Right cardiac atrium (tissue), 5 donors: ENCODE data around the gene LPIN3. TPM values are rescaled to one million over a fixed set of nuclear protein-coding genes. Genes with fewer than 3 reads are reported as not detected.

Experiments used
- ATAC-seq, 2 donors: fragments of 200-7000 bp; cut with Tn5 transposase; one replicate each; pipeline versions ENCODE4 v1.8.0 to v1.9.1; 2020; ENCODE audit warnings: moderate library complexity in 2 of 2, mild to moderate bottlenecking in 1 of 2
- DNase-seq, 3 donors: peaks; one replicate each; pipeline ENCODE4 v3.0.0-alpha.2; 2020
- H3K27ac ChIP-seq: one replicate; pipeline ENCODE4 v1.5.1; 2013; ENCODE audit warnings: mild to moderate bottlenecking, low read length, control low read depth, moderate library complexity
- H3K27me3 ChIP-seq: one replicate; pipeline ENCODE4 v1.6.1; 2013; ENCODE audit not compliant: control insufficient read depth, insufficient read depth
- H3K4me1 ChIP-seq: one replicate; pipeline ENCODE4 v1.6.1; 2013; ENCODE audit warnings: low read length; ENCODE audit not compliant: control insufficient read depth, insufficient read depth
- H3K4me3 ChIP-seq: one replicate; pipeline ENCODE4 v1.5.1; 2013; ENCODE audit warnings: low read length, control low read depth
- H3K9me3 ChIP-seq: one replicate; pipeline ENCODE4 v1.6.1; 2013; ENCODE audit warnings: low read length; ENCODE audit not compliant: control insufficient read depth
- WGBS: extraction: QIAGEN DNeasy Blood & Tissue Kit; methylation state at CpG from one replicate; pipeline ENCODE4 v1.1.7; 2013; 5-methylcytosine and 5-hydroxymethylcytosine counted together
- intact Hi-C, 4 donors: fragments of 100-400 bp; cut with DNase I; formaldehyde crosslinking; loops; one replicate each; pipeline versions ENCODE4 v1.11.0 to v1.14.0; 2022 to 2023
- polyA plus RNA-seq: library from polyadenylated mRNA; stranded (reverse); fragments of 200-250 nt; gene quantifications from one replicate; pipeline ENCODE4 v1.2.3, GENCODE V29; 2013
- total RNA-seq, 4 donors: library from RNA; stranded (reverse); fragmentation: NEBNext Ultra II Directional; extraction: Animal tissue kit (Norgen Biotek cat#: 25700); gene quantifications; one replicate each; pipeline ENCODE4 v1.2.1, GENCODE V29; 2021
- donor health status: healthy with polysubstance abuse.
- donor health status: DM: no; HTN: yes; CAD: no.
- donor health status: DM: no; HTN: no; CAD: no.
- donor health status: DM: no; HTN: yes; CAD: no; lungs with severe emphysema.
- donor health status: DM: yes; HTN: yes; CAD: no.

The LPIN3 gene
- total and polyA plus RNA-seq, 5 donors: 9.3 to 18.2 (median 13.5) TPM

DNA sequence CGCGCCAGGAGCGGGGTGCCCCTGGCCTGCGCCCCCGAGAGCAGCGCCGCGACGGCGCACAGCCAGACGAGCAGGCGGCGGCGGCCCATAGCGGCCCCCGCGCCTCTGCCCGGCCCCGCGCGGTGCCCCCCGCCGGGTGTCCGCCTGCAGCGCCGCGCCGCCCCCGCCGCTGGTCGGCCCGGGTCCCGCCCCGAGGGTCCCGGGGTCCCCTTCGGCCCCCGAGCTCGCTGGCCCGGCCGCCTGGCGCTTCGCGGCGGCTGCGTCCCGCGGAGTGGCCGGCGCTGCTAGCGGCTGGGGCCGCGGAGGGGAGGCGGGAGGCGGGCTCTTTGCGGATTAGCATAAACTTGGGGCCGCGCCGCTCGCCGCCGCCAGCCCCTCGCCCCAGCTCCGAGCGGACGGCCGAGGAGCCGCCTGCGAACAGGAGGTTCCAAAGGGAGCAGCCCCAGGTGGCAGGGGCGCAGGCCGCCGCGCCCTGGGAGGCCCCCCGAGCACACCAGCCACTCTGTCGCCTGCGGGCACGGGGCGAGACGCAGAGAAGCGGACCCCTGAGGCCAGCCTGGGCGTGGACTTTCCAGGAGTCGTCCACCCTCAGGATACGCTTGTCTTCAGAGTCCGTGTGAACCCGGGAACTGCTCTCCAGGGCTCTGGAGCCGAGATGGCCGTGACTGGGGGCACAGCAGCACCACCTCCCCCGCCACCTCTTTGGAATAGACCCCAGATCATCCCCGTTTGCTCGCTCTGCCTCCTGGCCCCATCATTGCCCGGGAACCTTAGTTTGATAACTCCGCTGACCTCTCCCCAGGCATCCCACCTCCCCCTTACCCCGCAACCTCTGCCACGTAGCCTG is 26.1 kb downstream of the LPIN3 start, which contains the start of gene EMILIN3:
Gene EMILIN3, minus strand, starts transcription at position 273 of the 847 bp plus-strand sequence. Its CDS starts 184 bp downstream, at position 89.
- Histone ChIP-seq H3K27me3 (no peaks in the 10 kb centered on the region), H3K4me3 (peak within 1 kb of the TSS; percentile 62), H3K4me1 (no peaks in the 10 kb centered on the region), H3K27ac (no peak within 1 kb of the TSS), H3K9me3 (no peaks in the 10 kb centered on the region)
- intact Hi-C loops: no loop called here
- DNase-seq (peak in 2 of 3 donors; percentile 73 to 76), ATAC-seq (peak; percentile 12 to 42)
- 7% methylated on average over 93 of the region's 93 CpGs for WGBS

DNA sequence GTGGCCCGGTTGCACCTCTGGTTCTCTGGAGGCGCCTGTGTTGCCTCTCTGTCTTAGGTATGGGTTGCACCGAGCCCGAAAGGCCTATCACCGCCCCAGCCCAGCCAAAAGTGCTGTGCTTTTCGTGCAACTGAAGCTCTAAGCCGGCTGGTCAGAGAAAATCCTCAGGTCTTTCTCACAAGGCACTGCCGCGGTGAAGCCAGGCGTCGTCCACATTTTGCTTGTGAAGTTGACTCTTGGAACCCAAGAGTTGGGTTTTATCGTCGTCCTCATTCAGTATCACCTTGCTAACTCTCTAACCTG is 26.7 kb downstream of the LPIN3 start:
- Histone ChIP-seq H3K9me3 (no peaks in the 10 kb centered on the region), H3K27me3 (no peaks in the 10 kb centered on the region), H3K4me1 (no peaks in the 10 kb centered on the region), H3K4me3 (no peak overlapping the region), H3K27ac (no peak overlapping the region)
- DNase-seq (no peak), ATAC-seq (no peak)
- 77% methylated on average over 13 of the region's 13 CpGs for WGBS
- intact Hi-C loops: no loop called here

DNA sequence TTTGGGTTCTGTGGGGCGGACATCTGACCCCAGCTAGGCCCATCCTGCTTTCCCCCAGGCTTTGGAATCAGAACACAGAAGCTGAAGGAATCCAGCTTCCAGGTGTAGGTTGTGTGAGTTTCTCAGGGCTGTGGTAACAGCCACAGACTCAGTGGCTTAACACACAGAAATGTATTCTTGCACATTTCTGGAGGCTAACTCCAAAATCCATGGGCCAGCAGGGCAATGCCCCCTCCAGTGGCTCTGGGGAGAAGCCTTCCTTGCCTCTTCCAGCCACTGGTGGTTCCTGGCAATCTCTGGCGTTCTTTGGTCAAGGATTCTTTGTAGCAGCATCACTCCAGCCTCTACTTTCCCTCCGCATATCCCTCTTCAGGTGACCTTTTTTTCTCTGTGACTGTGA is 27.3 kb downstream of the LPIN3 start:
- ATAC-seq (no peak), DNase-seq (no peak)
- Histone ChIP-seq H3K4me1 (no peaks in the 10 kb centered on the region), H3K4me3 (no peak overlapping the region), H3K27me3 (no peaks in the 10 kb centered on the region), H3K9me3 (no peaks in the 10 kb centered on the region), H3K27ac (no peak overlapping the region)
- WGBS: 94% methylated on average over 3 of the region's 3 CpGs
- intact Hi-C loops: no loop called here

DNA sequence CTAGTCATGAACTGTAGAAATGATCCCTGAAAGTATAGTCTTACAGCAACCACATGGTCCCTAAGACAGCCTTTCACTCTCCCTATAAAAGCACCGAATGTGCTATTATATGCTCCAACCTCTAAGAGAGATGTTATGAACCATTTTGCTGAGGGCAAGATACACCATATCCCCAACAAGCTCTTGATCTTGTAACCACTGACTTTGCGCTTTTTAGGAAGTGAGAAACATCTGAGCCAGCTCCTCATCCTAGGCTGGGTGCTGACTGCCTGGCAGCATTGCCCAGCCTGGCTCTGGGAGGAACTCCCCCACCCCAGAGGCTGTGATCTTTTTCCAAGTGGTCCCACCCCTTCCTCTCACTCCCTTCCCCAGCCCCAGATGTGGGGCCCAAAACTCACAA is 29.1 kb downstream of the LPIN3 start:
- Histone ChIP-seq H3K4me1 (no peaks in the 10 kb centered on the region), H3K4me3 (no peak overlapping the region), H3K27ac (no peak overlapping the region), H3K9me3 (no peaks in the 10 kb centered on the region), H3K27me3 (no peaks in the 10 kb centered on the region)
- ATAC-seq (no peak), DNase-seq (no peak)
- WGBS: 81% methylated on average over 2 of the region's 2 CpGs
- intact Hi-C loops: no loop called here

DNA sequence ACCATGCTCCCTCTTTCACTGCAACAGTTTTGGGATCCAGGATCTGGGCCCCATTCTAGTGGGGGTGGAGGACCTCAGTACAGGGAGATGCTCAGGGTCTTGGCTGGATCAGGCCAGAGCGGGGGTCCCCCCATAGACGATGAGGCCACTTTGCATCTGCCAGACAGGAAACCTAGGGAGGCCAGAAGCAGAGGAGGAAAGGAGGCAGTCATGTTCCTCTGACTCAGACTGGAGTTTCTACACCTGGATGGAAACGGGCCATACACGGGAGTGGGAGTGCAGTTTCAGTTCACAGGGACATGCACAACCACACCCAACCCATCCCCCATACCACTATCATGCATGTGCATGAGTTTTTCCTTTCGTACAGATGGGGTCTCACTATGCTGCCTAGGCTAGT is 29.6 kb downstream of the LPIN3 start:
- no peaks in the 10 kb centered on the region for H3K9me3 ChIP-seq
- no peaks in the 10 kb centered on the region for H3K27me3 ChIP-seq
- H3K4me1 ChIP-seq: no peaks in the 10 kb centered on the region
- ATAC-seq (no peak), DNase-seq (no peak)
- WGBS: 81% methylated on average over 5 of the region's 5 CpGs
- H3K4me3 ChIP-seq: no peak overlapping the region
- H3K27ac ChIP-seq: no peak overlapping the region
- intact Hi-C loops: no loop called here

DNA sequence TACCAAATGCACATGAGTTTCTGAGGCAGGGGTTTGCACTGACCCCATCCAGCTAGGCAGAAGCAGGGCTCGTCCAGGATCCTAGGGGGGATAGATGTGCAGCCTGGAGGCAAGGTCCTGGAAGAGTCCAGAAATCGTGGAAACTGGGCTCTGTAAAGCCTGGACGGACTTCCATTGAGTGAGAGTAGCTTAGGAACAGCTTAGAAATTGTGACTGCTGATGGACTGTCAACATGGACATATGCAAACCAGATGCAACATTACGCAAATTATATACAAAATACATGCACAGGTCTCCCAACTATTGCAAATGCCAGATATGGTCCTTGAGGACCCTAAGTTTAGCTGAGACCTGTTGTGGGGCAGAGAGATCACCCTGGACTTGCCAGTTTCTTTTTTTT is 30.8 kb downstream of the LPIN3 start:
- Histone ChIP-seq H3K4me3 (no peak overlapping the region), H3K9me3 (no peaks in the 10 kb centered on the region), H3K4me1 (no peaks in the 10 kb centered on the region), H3K27ac (no peak overlapping the region), H3K27me3 (no peaks in the 10 kb centered on the region)
- intact Hi-C loops: no loop called here
- no peak for DNase-seq
- no peak for ATAC-seq
- WGBS: 89% methylated on average over 4 of the region's 4 CpGs

DNA sequence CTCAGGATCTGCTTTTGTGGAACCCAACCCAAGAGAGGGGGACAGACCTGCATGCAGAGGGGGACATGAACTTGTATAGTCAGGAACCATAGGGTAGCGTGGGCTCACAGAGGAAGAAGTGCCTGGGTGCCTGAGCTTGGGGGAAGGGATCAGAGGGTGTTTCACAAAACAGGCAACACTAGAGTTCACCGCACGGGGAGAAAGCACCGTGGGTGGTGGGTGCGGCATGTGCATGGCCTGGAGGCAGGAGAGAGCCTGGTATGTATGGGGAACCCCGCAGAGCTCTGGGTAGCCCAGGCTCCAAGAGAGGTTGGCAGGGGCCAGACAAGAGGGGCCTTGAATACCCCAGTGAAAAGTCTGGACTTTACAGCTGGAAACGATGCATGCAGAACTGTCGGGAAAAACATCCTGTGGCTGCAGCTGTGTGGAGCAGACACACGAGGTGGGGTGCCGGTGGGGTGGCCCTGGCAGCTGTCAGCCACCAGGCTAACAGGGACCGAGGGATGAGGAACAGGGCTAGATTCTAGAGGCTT is 32.7 kb downstream of the LPIN3 start:
- Histone ChIP-seq H3K27ac (no peak overlapping the region), H3K27me3 (no peaks in the 10 kb centered on the region), H3K4me3 (no peak overlapping the region), H3K9me3 (no peaks in the 10 kb centered on the region), H3K4me1 (no peaks in the 10 kb centered on the region)
- DNase-seq (no peak), ATAC-seq (no peak)
- intact Hi-C loops: no loop called here
- WGBS: 78% methylated on average over 11 of the region's 11 CpGs

DNA sequence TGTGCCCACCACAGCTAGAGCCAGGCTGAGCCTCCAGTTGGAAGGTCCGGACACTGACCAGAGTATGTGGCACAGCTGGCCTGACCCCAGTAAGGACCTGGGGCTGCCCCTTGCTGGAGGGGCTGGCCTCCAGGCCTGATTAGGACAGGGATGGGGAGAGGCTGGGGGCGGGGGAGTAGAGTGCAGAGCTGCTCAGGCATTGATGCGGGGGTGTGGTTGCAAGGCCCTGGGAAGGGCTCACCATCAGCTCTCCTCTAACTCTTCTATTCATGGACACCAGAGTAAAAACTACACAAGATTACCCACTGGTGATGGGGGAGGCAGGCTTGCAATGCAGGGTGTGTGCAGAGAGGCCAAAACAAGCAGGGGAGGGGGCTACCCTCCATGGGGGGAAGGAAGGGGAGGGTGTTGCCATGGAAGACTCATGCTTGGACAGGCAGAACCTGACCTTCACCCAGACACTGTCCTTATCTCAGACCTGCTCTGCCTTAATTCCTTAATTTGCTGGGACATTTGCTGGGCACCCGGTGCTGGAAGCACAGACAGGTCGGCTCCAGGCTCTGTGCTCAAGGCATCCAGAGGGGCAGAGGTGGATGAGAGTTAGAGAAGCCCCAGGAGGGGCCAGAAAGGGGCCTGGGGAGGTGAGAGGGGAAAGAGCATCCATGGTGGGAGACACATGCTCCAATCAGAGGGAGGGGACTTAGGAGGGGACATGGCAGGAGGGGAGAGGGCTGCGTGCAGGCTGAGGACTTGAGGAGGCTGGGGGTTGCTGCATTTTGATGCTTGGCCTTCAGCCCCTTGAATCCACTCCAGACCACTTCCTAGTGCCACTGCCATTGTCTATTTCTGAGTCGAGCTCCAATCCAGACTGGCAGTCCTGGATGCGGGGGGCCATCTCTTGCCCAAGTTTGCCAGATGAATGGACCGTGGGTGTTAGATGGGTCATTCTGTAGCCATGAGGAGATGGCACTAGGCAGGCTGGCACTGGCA is 33.6 kb downstream of the LPIN3 start:
- DNase-seq (no peak), ATAC-seq (no peak)
- no peaks in the 10 kb centered on the region for H3K27me3 ChIP-seq
- H3K27ac ChIP-seq: no peak overlapping the region
- no peak overlapping the region for H3K4me3 ChIP-seq
- H3K9me3 ChIP-seq: no peaks in the 10 kb centered on the region
- no peaks in the 10 kb centered on the region for H3K4me1 ChIP-seq
- WGBS: 82% methylated on average over 9 of the region's 9 CpGs
- intact Hi-C loops: no loop called here

DNA sequence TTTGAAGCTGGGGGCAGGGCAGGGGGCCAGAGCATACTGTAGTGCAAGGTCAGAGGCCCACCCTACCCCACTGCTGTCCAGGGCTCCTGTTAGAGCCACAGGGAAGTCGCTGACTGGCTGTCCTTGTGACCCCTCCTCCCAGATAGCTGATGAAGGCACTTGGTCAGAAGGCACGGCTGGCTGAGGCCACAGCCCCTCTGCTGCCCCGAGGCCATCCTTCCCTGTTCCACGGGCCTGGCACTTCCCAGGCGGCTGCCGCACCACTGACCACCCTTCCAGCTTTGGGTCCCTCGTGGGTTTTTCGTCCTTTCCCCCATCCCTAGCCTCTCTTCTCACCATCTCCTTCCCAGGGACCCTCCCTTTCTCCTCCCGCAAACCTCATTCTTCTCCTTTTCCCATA is 35.2 kb downstream of the LPIN3 start:
- Histone ChIP-seq H3K4me3 (no peak overlapping the region), H3K27ac (no peak overlapping the region), H3K9me3 (no peaks in the 10 kb centered on the region), H3K4me1 (no peaks in the 10 kb centered on the region), H3K27me3 (no peaks in the 10 kb centered on the region)
- no peak for DNase-seq
- ATAC-seq: no peak
- WGBS: 84% methylated on average over 9 of the region's 9 CpGs
- intact Hi-C loops: no loop called here

DNA sequence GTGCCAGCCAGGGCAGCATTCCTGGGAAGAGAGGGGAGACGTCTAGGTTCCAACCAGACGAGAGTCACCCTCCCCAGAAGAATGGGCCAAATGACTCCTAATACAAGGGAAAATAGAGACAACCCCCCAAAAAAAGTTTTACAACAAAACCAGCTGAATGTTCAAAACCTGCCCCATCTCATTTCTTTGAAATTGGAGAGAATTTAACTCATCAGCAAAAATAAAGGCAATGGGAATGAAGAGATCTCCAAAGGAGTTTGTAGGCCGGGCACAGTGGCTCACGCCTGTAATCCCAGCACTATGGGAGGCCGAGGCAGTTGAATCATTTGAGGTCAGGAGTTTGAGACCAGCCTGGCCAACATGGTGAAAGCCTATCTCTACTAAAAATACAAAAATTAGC is 35.7 kb downstream of the LPIN3 start:
- Histone ChIP-seq H3K4me3 (no peak overlapping the region), H3K4me1 (no peaks in the 10 kb centered on the region), H3K27ac (no peak overlapping the region), H3K9me3 (no peaks in the 10 kb centered on the region), H3K27me3 (no peaks in the 10 kb centered on the region)
- ATAC-seq (no peak), DNase-seq (no peak)
- intact Hi-C loops: no loop called here
- 94% methylated on average over 5 of the region's 5 CpGs for WGBS

DNA sequence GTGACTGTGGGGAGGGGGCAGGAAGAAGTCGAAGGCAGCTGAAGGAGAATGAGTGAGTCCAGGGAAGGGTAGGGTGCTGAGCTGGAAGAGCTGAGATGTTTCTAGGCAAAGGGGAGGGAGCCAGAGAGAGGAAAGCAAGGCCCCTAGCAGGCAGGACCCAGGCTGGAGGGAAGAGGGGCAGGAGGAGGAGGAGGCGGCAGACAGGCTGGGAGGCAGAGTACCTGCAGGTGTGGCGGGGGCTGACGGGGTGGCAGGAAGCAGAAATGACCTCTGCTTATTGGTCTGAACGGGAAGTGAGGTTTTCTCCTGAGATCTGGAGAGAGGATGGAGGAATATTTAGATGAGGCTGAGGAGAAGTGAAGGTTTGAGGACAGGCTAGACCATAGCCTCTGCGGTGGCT is 36.7 kb downstream of the LPIN3 start:
- Histone ChIP-seq H3K27me3 (no peaks in the 10 kb centered on the region), H3K4me1 (no peaks in the 10 kb centered on the region), H3K27ac (no peak overlapping the region), H3K9me3 (no peaks in the 10 kb centered on the region), H3K4me3 (no peak overlapping the region)
- ATAC-seq: no peak
- no peak for DNase-seq
- 62% methylated on average over 6 of the region's 6 CpGs for WGBS
- intact Hi-C loops: no loop called here
